T47D (cell line): ENCODE measurements around the gene PLD5.

Source experiments
- DNase-seq, 2 experiments: peaks; one replicate each; pipeline versions ENCODE4 v3.0.0 to v3.0.0-alpha.2; 2011 to 2012; ENCODE audit warnings: low read depth in 1 of 2, low spot score in 1 of 2
- JUND ChIP-seq: IDR thresholded peaks from 2 replicates; pipeline ENCODE4 v1.6.1; 2012; ENCODE audit warnings: low read depth
- in situ Hi-C: cut with HindIII; loops from 2 replicates; pipeline ENCODE4 v1.10.0; 2016; ENCODE audit warnings: low sequenced_read_pairs, low pct_unique_long_range_greater_than_20kb

The PLD5 gene

GRCh38 chr1:242430956-242431355 lies 93.5 kb downstream of the PLD5 start:
- TF ChIP-seq JUND: no peak
- no peak for DNase-seq
- in situ Hi-C loops: no loop called here

GRCh38 chr1:242428399-242429190 lies 95.9 kb downstream of the PLD5 start:
- in situ Hi-C loops: no loop called here
- DNase-seq: no peak
- TF ChIP-seq JUND: no peak

- no peak for DNase-seq
- no peak for TF ChIP-seq JUND
- in situ Hi-C loops: no loop called here
These were observed 97.0 kb downstream of the PLD5 start for GRCh38 chr1:242427519-242427918.

- in situ Hi-C loops: no loop called here
These were observed 98.1 kb downstream of the PLD5 start for GRCh38 chr1:242426271-242426905.

GRCh38 chr1:242425232-242425631 lies 99.3 kb downstream of the PLD5 start:
- no peak for TF ChIP-seq JUND
- in situ Hi-C loops: no loop called here
- DNase-seq: peak in 1 of 2 experiments; percentile 47

More at GRCh38 chr1:242426271-242426905, 98.1 kb downstream of the PLD5 start:
- DNase-seq: no peak
- TF ChIP-seq JUND: no peak

- peak in 1 of 2 experiments; percentile 24 for DNase-seq
- in situ Hi-C loops: no loop called here
- no peak for TF ChIP-seq JUND
These were observed 107.8 kb downstream of the PLD5 start for GRCh38 chr1:242416657-242417056.

GRCh38 chr1:242412921-242413320 lies 111.6 kb downstream of the PLD5 start:
- in situ Hi-C loops: no loop called here
- no peak for TF ChIP-seq JUND
- no peak for DNase-seq

- no peak for DNase-seq
- in situ Hi-C loops: no loop called here
- no peak for TF ChIP-seq JUND
These were observed 112.6 kb downstream of the PLD5 start for GRCh38 chr1:242411901-242412300.

- no peak for TF ChIP-seq JUND
- no peak for DNase-seq
- in situ Hi-C loops: no loop called here
These were observed 118.5 kb downstream of the PLD5 start for GRCh38 chr1:242405947-242406346.

- TF ChIP-seq JUND: no peak
- in situ Hi-C loops: no loop called here
These were observed 120.2 kb downstream of the PLD5 start for GRCh38 chr1:242404296-242404695.

GRCh38 chr1:242402956-242403355 lies 121.5 kb downstream of the PLD5 start:
- no peak for DNase-seq
- no peak for TF ChIP-seq JUND
- in situ Hi-C loops: no loop called here

More at GRCh38 chr1:242404296-242404695, 120.2 kb downstream of the PLD5 start:
- no peak for DNase-seq

GRCh38 chr1:242401937-242402336 lies 122.6 kb downstream of the PLD5 start:
- no peak for TF ChIP-seq JUND
- DNase-seq: no peak
- in situ Hi-C loops: no loop called here

- no peak for DNase-seq
- in situ Hi-C loops: no loop called here
- TF ChIP-seq JUND: no peak
These were observed 126.1 kb downstream of the PLD5 start for GRCh38 chr1:242398351-242398750.
